ENCODE data around the gene BAZ2B. TPM values are rescaled to one million over a fixed set of nuclear protein-coding genes. Genes with fewer than 3 reads are reported as not detected.

BAZ2B gene
- polyA plus RNA-seq, 4 donors, result 56.8 to 87.7 (median 84.1) TPM

- no peak for DNase-seq (ENCODE audit: low read depth in 4 of 4, low spot score in 2 of 4)
These were observed 336.6 kb downstream of the BAZ2B start for GRCh38 chr2:159279700-159280099.

GRCh38 chr2:159275111-159275510 is 341.2 kb downstream of the BAZ2B start:
- no peak for DNase-seq (ENCODE audit: low read depth in 4 of 4, low spot score in 2 of 4)

DNA sequence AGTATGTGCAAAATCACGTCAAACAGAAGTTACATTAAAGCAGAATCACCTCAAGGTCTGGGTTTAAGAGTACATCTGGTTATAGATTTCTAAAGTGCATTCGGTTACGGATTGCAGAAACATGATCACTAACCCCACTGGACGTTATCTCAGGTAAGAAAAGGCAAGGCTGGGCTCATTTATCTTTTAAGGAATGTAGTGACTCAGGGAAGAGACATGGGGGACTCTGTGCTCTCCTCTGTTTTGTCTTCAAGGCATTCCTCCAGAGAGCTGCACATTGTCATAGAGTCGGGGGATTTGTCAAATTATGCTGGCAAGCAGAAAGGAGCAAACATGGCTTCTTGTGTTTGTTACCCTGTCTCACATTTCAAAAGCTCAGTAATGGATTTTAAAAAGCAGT is 344.2 kb downstream of the BAZ2B start:
- DNase-seq (ENCODE audit: low read depth in 4 of 4, low spot score in 2 of 4), result no peak

- no peak for DNase-seq (ENCODE audit: low read depth in 4 of 4, low spot score in 2 of 4)
These were observed 345.5 kb downstream of the BAZ2B start for GRCh38 chr2:159270744-159271379.

Other genes with a start within 250 kb of the BAZ2B start
- gene MARCHF7, start 96.0 kb upstream of the BAZ2B start, polyA plus RNA-seq (ENCODE audit: insufficient read length in 4 of 4), result 100 to 1,000 TPM; 132 to 186 (median 157) TPM
- 10 to 100 TPM; 10.3 to 16.1 (median 13.6) TPM for gene CD302, start 181.7 kb upstream of the BAZ2B start, polyA plus RNA-seq (ENCODE audit: insufficient read length in 4 of 4)